ENCODE results near the gene MTR. TPM values are rescaled to one million over a fixed set of nuclear protein-coding genes. Genes with fewer than 3 reads are reported as not detected.

MTR gene
- total RNA-seq, 1 experiment from 2014 or later, result 27.5 TPM

- H3K9me3 Mint-ChIP-seq, result no peaks in the 10 kb centered on the region
- DNase-seq (ENCODE audit: low spot score), result no peak
- H3K4me3 Mint-ChIP-seq, result no peak overlapping the region
- no peak for ATAC-seq
- no peak overlapping the region for H3K27ac Mint-ChIP-seq
- ChIA-PET POLR2A (interaction anchor here (0.7 to 1.1 kb wide), 2 partner anchors 11 to 605 kb away, joined by 3 to 4 read pairs; no protein-coding TSS in a partner anchor), CTCF (interaction anchor here (1.3 kb wide), 1 partner anchor 191 kb away, joined by 7 read pairs; no protein-coding TSS in a partner anchor)
- peaks cover 13% of the 10 kb centered on the region for H3K4me1 Mint-ChIP-seq
- no peaks in the 10 kb centered on the region for H3K36me3 Mint-ChIP-seq
- no peaks in the 10 kb centered on the region for H3K27me3 Mint-ChIP-seq (ENCODE audit: low read depth)
- TF ChIP-seq USF1 (CRISPR knock-in tag; IDR thresholded peaks at IDR 0.05), result no peak
- no peak for TF ChIP-seq MYBL2 (CRISPR knock-in tag; IDR thresholded peaks at IDR 0.05)
- TF ChIP-seq ZNF263 (CRISPR knock-in tag; IDR thresholded peaks at IDR 0.05; ENCODE audit: low read depth), result no peak
- no peak for TF ChIP-seq JAZF1 (CRISPR knock-in tag; IDR thresholded peaks at IDR 0.05)
Measured at GRCh38 chr1:236800002-236800620, 5.0 kb downstream of the MTR start.

- peaks cover 13% of the 10 kb centered on the region for H3K4me1 Mint-ChIP-seq
- H3K27me3 Mint-ChIP-seq (ENCODE audit: low read depth), result no peaks in the 10 kb centered on the region
- CTCF ChIA-PET, result interaction anchor here (1.3 to 1.5 kb wide), 2 partner anchors 41 to 192 kb away, joined by 6 to 7 read pairs; no protein-coding TSS in a partner anchor
- H3K9me3 Mint-ChIP-seq, result no peaks in the 10 kb centered on the region
- H3K27ac Mint-ChIP-seq, result no peak overlapping the region
- no peaks in the 10 kb centered on the region for H3K36me3 Mint-ChIP-seq
- no peak overlapping the region for H3K4me3 Mint-ChIP-seq
- TF ChIP-seq MXD4 (CRISPR knock-in tag; IDR thresholded peaks at IDR 0.05; ENCODE audit: borderline replicate concordance), result no peak
- no peak for TF ChIP-seq TCF7 (CRISPR knock-in tag; IDR thresholded peaks at IDR 0.05; ENCODE audit: low read depth)
- TF ChIP-seq ZNF232 (CRISPR knock-in tag; IDR thresholded peaks at IDR 0.05), result no peak
- no peak for TF ChIP-seq FOXJ3 (CRISPR knock-in tag; IDR thresholded peaks at IDR 0.05; ENCODE audit: borderline replicate concordance)
- no peak for TF ChIP-seq RELA (CRISPR knock-in tag; IDR thresholded peaks at IDR 0.05; ENCODE audit: borderline replicate concordance)
- no peak for TF ChIP-seq USF1 (CRISPR knock-in tag; IDR thresholded peaks at IDR 0.05)
- TF ChIP-seq SMAD3 (CRISPR knock-in tag; IDR thresholded peaks at IDR 0.05; ENCODE audit: borderline replicate concordance), result no peak
- TF ChIP-seq FOXK1 (CRISPR knock-in tag; IDR thresholded peaks at IDR 0.05), result no peak
- no peak for TF ChIP-seq CTCF (IDR thresholded peaks at IDR 0.05)
- TF ChIP-seq, protein P1, sequence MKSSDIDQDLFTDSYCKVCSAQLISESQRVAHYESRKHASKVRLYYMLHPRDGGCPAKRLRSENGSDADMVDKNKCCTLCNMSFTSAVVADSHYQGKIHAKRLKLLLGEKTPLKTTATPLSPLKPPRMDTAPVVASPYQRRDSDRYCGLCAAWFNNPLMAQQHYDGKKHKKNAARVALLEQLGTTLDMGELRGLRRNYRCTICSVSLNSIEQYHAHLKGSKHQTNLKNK (CRISPR knock-in tag; IDR thresholded peaks at IDR 0.05), result no peak
- ATAC-seq (no peak), DNase-seq (ENCODE audit: low spot score) (no peak)
- POLR2A ChIA-PET, result interaction anchor here (0.6 to 1.1 kb wide), 2 partner anchors 10 to 11 kb away, joined by 3 to 4 read pairs; no protein-coding TSS in a partner anchor
Measured at GRCh38 chr1:236800623-236801022, 5.5 kb downstream of the MTR start.

DNA sequence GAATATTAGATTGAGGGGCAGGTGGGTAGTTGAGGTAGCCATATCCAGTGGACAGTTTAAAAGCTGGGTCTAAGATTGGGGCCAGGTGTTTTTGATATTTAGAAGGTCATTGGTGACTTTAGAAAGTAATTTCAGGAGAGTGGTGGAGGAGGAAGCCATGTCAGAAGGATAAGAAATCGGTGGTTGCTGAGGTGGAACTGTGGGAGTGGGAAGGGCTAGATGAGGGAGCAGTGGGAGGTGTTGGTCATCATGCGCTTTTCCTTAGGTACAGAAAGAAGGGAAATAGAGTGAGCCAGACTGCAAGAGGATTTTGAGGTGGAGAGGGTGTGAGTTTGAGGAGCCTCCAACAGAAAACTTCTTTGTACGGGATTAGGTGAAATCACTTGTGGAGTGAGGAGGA, 7.2 kb downstream of the MTR start:
- Mint-ChIP-seq H3K27me3 (ENCODE audit: low read depth) (no peaks in the 10 kb centered on the region), H3K9me3 (no peaks in the 10 kb centered on the region), H3K4me3 (no peak overlapping the region), H3K36me3 (no peaks in the 10 kb centered on the region), H3K27ac (no peak overlapping the region), H3K4me1 (peaks cover 4% of the 10 kb centered on the region; the same call in 1 of the 2 replicates)
- ChIA-PET CTCF (no interaction called here), POLR2A (no interaction called here)
- no peak for TF ChIP-seq GABPB1 (CRISPR knock-in tag; IDR thresholded peaks at IDR 0.05)
- TF ChIP-seq ZNF232 (CRISPR knock-in tag; IDR thresholded peaks at IDR 0.05), result no peak
- no peak for TF ChIP-seq FOXK1 (CRISPR knock-in tag; IDR thresholded peaks at IDR 0.05)
- no peak for TF ChIP-seq TP53 (CRISPR knock-in tag; IDR thresholded peaks at IDR 0.05)
- no peak for TF ChIP-seq MXD4 (CRISPR knock-in tag; IDR thresholded peaks at IDR 0.05; ENCODE audit: borderline replicate concordance)
- TF ChIP-seq, protein P2, sequence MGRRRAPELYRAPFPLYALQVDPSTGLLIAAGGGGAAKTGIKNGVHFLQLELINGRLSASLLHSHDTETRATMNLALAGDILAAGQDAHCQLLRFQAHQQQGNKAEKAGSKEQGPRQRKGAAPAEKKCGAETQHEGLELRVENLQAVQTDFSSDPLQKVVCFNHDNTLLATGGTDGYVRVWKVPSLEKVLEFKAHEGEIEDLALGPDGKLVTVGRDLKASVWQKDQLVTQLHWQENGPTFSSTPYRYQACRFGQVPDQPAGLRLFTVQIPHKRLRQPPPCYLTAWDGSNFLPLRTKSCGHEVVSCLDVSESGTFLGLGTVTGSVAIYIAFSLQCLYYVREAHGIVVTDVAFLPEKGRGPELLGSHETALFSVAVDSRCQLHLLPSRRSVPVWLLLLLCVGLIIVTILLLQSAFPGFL (CRISPR knock-in tag; IDR thresholded peaks at IDR 0.05; ENCODE audit: borderline replicate concordance), result no peak
- TF ChIP-seq RORB (CRISPR knock-in tag; IDR thresholded peaks at IDR 0.05), result no peak
- TF ChIP-seq USF2 (CRISPR knock-in tag; IDR thresholded peaks at IDR 0.05), result no peak
- no peak for TF ChIP-seq SOX15 (CRISPR knock-in tag; IDR thresholded peaks at IDR 0.05)
- TF ChIP-seq, protein P3, sequence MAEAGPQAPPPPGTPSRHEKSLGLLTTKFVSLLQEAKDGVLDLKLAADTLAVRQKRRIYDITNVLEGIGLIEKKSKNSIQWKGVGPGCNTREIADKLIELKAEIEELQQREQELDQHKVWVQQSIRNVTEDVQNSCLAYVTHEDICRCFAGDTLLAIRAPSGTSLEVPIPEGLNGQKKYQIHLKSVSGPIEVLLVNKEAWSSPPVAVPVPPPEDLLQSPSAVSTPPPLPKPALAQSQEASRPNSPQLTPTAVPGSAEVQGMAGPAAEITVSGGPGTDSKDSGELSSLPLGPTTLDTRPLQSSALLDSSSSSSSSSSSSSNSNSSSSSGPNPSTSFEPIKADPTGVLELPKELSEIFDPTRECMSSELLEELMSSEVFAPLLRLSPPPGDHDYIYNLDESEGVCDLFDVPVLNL (CRISPR knock-in tag; IDR thresholded peaks at IDR 0.05; ENCODE audit: borderline replicate concordance, low read depth), result no peak
- no peak for TF ChIP-seq GTF2I (CRISPR knock-in tag; conservative IDR thresholded peaks at IDR 0.05)
- no peak for TF ChIP-seq JUN (CRISPR knock-in tag; IDR thresholded peaks at IDR 0.05)
- TF ChIP-seq, protein P1 (CRISPR knock-in tag; IDR thresholded peaks at IDR 0.05), result no peak
- TF ChIP-seq ZNF317 (CRISPR knock-in tag; IDR thresholded peaks at IDR 0.05; ENCODE audit: borderline replicate concordance, low read depth), result no peak
- ATAC-seq, result no peak
- no peak for DNase-seq (ENCODE audit: low spot score)

Data from WTC11 (cell line).